GM18519 (cell line): Measurements from ENCODE around the gene MBP.

Experiments used
- ATAC-seq: cut with Tn5 transposase; IDR thresholded peaks from one replicate; pipeline ENCODE4 v1.9.1; 2021; ENCODE audit warnings: mild to moderate bottlenecking, moderate library complexity; ENCODE audit not compliant: unreplicated experiment, low FRiP score

MBP gene

GRCh38 chr18:77135339-77136075, 2.9 kb upstream of the MBP start:
- no peak for ATAC-seq

- ATAC-seq, result no peak
Measured at GRCh38 chr18:77134611-77135010, 2.0 kb upstream of the MBP start.

- ATAC-seq, result no peak
Measured at GRCh38 chr18:77133835-77134496, 1.4 kb upstream of the MBP start.

GRCh38 chr18:77133051-77133834, 660 bp upstream of the MBP start:
- no peak for ATAC-seq

- ATAC-seq, result peak; percentile 27
Measured at GRCh38 chr18:77131652-77132368, 773 bp downstream of the MBP start.

GRCh38 chr18:77131100-77131651, 1.4 kb downstream of the MBP start:
- no peak for ATAC-seq

GRCh38 chr18:77130229-77131099, 2.1 kb downstream of the MBP start:
- ATAC-seq, result no peak

GRCh38 chr18:77129150-77129551, 3.4 kb downstream of the MBP start:
- no peak for ATAC-seq

- peak; percentile 36 for ATAC-seq
Measured at GRCh38 chr18:77127769-77128671, 4.6 kb downstream of the MBP start.

GRCh38 chr18:77124452-77124922, 8.1 kb downstream of the MBP start:
- ATAC-seq, result peak; percentile 37

- no peak for ATAC-seq
Measured at GRCh38 chr18:77123320-77124231, 9.0 kb downstream of the MBP start.

- ATAC-seq, result no peak
Measured at GRCh38 chr18:77121523-77121922, 11.1 kb downstream of the MBP start.

GRCh38 chr18:77119851-77120491, 12.6 kb downstream of the MBP start:
- ATAC-seq, result no peak

GRCh38 chr18:77119101-77119850, 13.3 kb downstream of the MBP start:
- no peak for ATAC-seq

- no peak for ATAC-seq
Measured at GRCh38 chr18:77118256-77119090, 14.1 kb downstream of the MBP start.
